GM19035 (cell line): ENCODE results near the gene TMA7.

Source experiments
- ATAC-seq: cut with Tn5 transposase; IDR thresholded peaks from one replicate; pipeline ENCODE4 v1.9.1; 2021; ENCODE audit not compliant: unreplicated experiment

Gene TMA7

GRCh38 chr3:48408823-48409281 is 31.2 kb upstream of the TMA7 start:
- no peak for ATAC-seq

- no peak for ATAC-seq
These were observed 30.5 kb upstream of the TMA7 start for GRCh38 chr3:48409291-48410201.

GRCh38 chr3:48410205-48411040 is 29.6 kb upstream of the TMA7 start:
- ATAC-seq: no peak

- ATAC-seq: no peak
These were observed 28.9 kb upstream of the TMA7 start for GRCh38 chr3:48411041-48411588.

- no peak for ATAC-seq
These were observed 28.3 kb upstream of the TMA7 start for GRCh38 chr3:48411606-48412374.

GRCh38 chr3:48412375-48413001 is 27.6 kb upstream of the TMA7 start:
- no peak for ATAC-seq

- ATAC-seq: no peak
These were observed 27.0 kb upstream of the TMA7 start for GRCh38 chr3:48413086-48413485.

- no peak for ATAC-seq
These were observed 26.4 kb upstream of the TMA7 start for GRCh38 chr3:48413611-48414010.

GRCh38 chr3:48414376-48415250 is 25.4 kb upstream of the TMA7 start:
- no peak for ATAC-seq

GRCh38 chr3:48415251-48415953 is 24.7 kb upstream of the TMA7 start:
- ATAC-seq: no peak

GRCh38 chr3:48416091-48416505 is 24.0 kb upstream of the TMA7 start:
- ATAC-seq: no peak

GRCh38 chr3:48416546-48416945 is 23.5 kb upstream of the TMA7 start:
- no peak for ATAC-seq

GRCh38 chr3:48417529-48418108 is 22.4 kb upstream of the TMA7 start:
- ATAC-seq: no peak

- ATAC-seq: no peak
These were observed 21.9 kb upstream of the TMA7 start for GRCh38 chr3:48418140-48418539.

GRCh38 chr3:48418651-48419050 is 21.4 kb upstream of the TMA7 start:
- ATAC-seq: no peak

GRCh38 chr3:48419149-48419548 is 20.9 kb upstream of the TMA7 start:
- ATAC-seq: no peak

GRCh38 chr3:48419597-48419996 is 20.5 kb upstream of the TMA7 start:
- ATAC-seq: no peak

- ATAC-seq: no peak
These were observed 19.5 kb upstream of the TMA7 start for GRCh38 chr3:48420561-48420960.
